Measurements from ENCODE around the gene MRPL49. TPM values are rescaled to one million over a fixed set of nuclear protein-coding genes. Genes with fewer than 3 reads are reported as not detected.
A peak's percentile ranks its signal among the peaks of the same experiment; 100 is the strongest.

MRPL49 gene
- total and polyA plus RNA-seq, 9 donors, result 47.1 to 106 (median 53.4) TPM

GRCh38 chr11:65134952-65135632 lies 13.0 kb downstream of the MRPL49 start:
- Histone ChIP-seq H3K4me1 (ENCODE audit: insufficient read depth) (no peaks in the 10 kb centered on the region), H3K4me3 (peak overlapping the region; percentile 76), H3K36me3 (no peaks in the 10 kb centered on the region), H3K27me3 (no peaks in the 10 kb centered on the region), H3K9me3 (no peaks in the 10 kb centered on the region), H3K27ac (peak overlapping the region; percentile 79 to 99)
- intact Hi-C loops (cut with DNase I), result no loop called here
- DNase-seq, result peak; percentile 89 to 94 (median 93)
- peak; percentile 15 for TF ChIP-seq POLR2A (IDR thresholded peaks at IDR 0.05)
- no peak for TF ChIP-seq EP300 (IDR thresholded peaks at IDR 0.05)
- 1 to 2% (median 1%) methylated on average over 24 of the region's 24 CpGs for WGBS, 3 donors

- DNase-seq, result no peak
- intact Hi-C loops (cut with DNase I), result no loop called here
- no peaks in the 10 kb centered on the region for H3K27me3 ChIP-seq
- H3K27ac ChIP-seq, result peak overlapping the region in 1 of 2 donors; percentile 99
- H3K4me3 ChIP-seq, result peak overlapping the region; percentile 76
- H3K9me3 ChIP-seq, result no peaks in the 10 kb centered on the region
- WGBS, 3 donors, result 28 to 46% (median 40%) methylated on average over 11 of the region's 11 CpGs
- H3K4me1 ChIP-seq (ENCODE audit: insufficient read depth), result no peaks in the 10 kb centered on the region
- no peak for TF ChIP-seq POLR2A (IDR thresholded peaks at IDR 0.05)
- TF ChIP-seq CTCF (IDR thresholded peaks at IDR 0.05), result no peak
- no peak for TF ChIP-seq EP300 (IDR thresholded peaks at IDR 0.05)
- H3K36me3 ChIP-seq, result no peaks in the 10 kb centered on the region
Measured at GRCh38 chr11:65135633-65136145, 13.6 kb downstream of the MRPL49 start.

GRCh38 chr11:65136515-65137096 lies 14.5 kb downstream of the MRPL49 start:
- no peak for TF ChIP-seq POLR2A (IDR thresholded peaks at IDR 0.05)
- Histone ChIP-seq H3K9me3 (no peaks in the 10 kb centered on the region), H3K36me3 (no peaks in the 10 kb centered on the region), H3K27ac (no peak overlapping the region), H3K4me3 (no peak overlapping the region), H3K4me1 (ENCODE audit: insufficient read depth) (no peaks in the 10 kb centered on the region), H3K27me3 (no peaks in the 10 kb centered on the region)
- 84 to 87% (median 85%) methylated on average over 15 of the region's 15 CpGs for WGBS, 3 donors
- intact Hi-C loops (cut with DNase I), result no loop called here
- DNase-seq, result no peak

GRCh38 chr11:65141896-65142494 lies 19.9 kb downstream of the MRPL49 start:
- Histone ChIP-seq H3K4me3 (no peak overlapping the region), H3K9me3 (no peaks in the 10 kb centered on the region), H3K27me3 (no peaks in the 10 kb centered on the region), H3K36me3 (no peaks in the 10 kb centered on the region), H3K27ac (no peak overlapping the region), H3K4me1 (ENCODE audit: insufficient read depth) (no peaks in the 10 kb centered on the region)
- TF ChIP-seq POLR2A (IDR thresholded peaks at IDR 0.05) (no peak), CTCF (IDR thresholded peaks at IDR 0.05) (no peak), EP300 (IDR thresholded peaks at IDR 0.05) (no peak)
- peak in 1 of 5 donors; percentile 5 for DNase-seq
- 80 to 88% (median 86%) methylated on average over 7 of the region's 7 CpGs for WGBS, 3 donors
- intact Hi-C loops (cut with DNase I), result no loop called here

GRCh38 chr11:65147352-65148075 lies 25.4 kb downstream of the MRPL49 start:
- H3K36me3 ChIP-seq, result no peaks in the 10 kb centered on the region
- no peak overlapping the region for H3K27ac ChIP-seq
- H3K4me1 ChIP-seq (ENCODE audit: insufficient read depth), result no peaks in the 10 kb centered on the region
- H3K4me3 ChIP-seq, result no peak overlapping the region
- DNase-seq, result no peak
- WGBS, 3 donors, result 64 to 73% (median 67%) methylated on average over 2 of the region's 2 CpGs
- intact Hi-C loops (cut with DNase I), result no loop called here
- TF ChIP-seq EP300 (IDR thresholded peaks at IDR 0.05), result no peak
- no peak for TF ChIP-seq POLR2A (IDR thresholded peaks at IDR 0.05)
- no peak for TF ChIP-seq CTCF (IDR thresholded peaks at IDR 0.05)
- H3K27me3 ChIP-seq, result no peaks in the 10 kb centered on the region
- H3K9me3 ChIP-seq, result peaks cover 0 to 3% of the 10 kb centered on the region in 2 donors

Measured in ovary (tissue), 9 donors.